ENCODE data around the gene CFAP74.

DNA sequence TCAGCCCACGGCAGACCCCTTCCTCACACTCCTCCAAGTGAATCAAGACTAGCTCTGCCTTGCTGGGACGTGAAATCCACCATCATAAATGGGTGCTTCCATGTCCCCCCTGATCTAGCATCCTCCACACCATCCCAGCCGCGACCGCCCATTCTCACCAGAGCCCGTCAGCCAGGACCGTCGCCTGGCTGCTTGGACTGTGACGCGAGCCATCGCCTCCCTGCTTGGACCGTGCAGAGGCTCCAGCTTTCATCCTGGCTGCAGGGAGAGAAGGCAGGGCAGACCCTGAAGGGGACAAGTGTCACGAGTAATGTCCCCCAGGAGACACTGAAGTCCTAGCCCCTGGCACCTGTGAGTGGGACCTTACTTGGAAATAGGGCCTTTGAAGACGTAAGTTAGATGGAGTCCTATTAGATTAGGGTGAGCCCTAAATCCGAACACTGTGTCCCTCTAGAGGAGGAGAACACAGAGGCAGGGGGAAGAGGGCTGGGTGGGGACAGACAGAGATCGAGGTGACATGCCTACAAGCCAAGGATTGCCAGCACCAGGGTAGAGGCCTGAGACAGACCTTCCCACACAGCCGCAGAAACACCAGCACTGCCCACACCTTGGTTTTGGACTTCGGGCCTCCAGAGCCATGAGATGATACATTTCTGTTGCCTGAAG is 33.9 kb upstream of the CFAP74 start:
- no peak for TF ChIP-seq CTCF (conservative IDR thresholded peaks at IDR 0.05; ENCODE audit: low read depth, low read length)
- TF ChIP-seq FOS (IDR thresholded peaks at IDR 0.05; ENCODE audit: low read depth, low read length): no peak
- no peak for TF ChIP-seq MAFK (IDR thresholded peaks at IDR 0.05; ENCODE audit: low read depth, low read length)
- no peak for TF ChIP-seq POLR2A (IDR thresholded peaks at IDR 0.05; ENCODE audit: low read depth, low read length)
- no peak for TF ChIP-seq NFE2L2 (IDR thresholded peaks at IDR 0.05; ENCODE audit: low read depth, low read length)
- TF ChIP-seq SMC3 (IDR thresholded peaks at IDR 0.05; ENCODE audit: low read depth, low read length): no peak
- TF ChIP-seq BHLHE40 (IDR thresholded peaks at IDR 0.05; ENCODE audit: low read depth, low read length): no peak
- TF ChIP-seq RAD21 (IDR thresholded peaks at IDR 0.05; ENCODE audit: low read length): no peak
- no peak for TF ChIP-seq MAZ (IDR thresholded peaks at IDR 0.05; ENCODE audit: borderline replicate concordance, low read depth, low read length)
- no peak for TF ChIP-seq RFX5 (IDR thresholded peaks at IDR 0.05; ENCODE audit: low read depth, low read length)
- no peak for TF ChIP-seq MXI1 (IDR thresholded peaks at IDR 0.05; ENCODE audit: borderline replicate concordance, low read depth, low read length)
- no peak for TF ChIP-seq CHD1 (IDR thresholded peaks at IDR 0.05; ENCODE audit: low read depth, low read length)
- TF ChIP-seq USF2 (IDR thresholded peaks at IDR 0.05; ENCODE audit: low read depth, low read length): no peak
- no peak for TF ChIP-seq CEBPB (IDR thresholded peaks at IDR 0.05; ENCODE audit: low read depth, low read length)
